ENCODE measurements around the gene MCF2L2.

DNA sequence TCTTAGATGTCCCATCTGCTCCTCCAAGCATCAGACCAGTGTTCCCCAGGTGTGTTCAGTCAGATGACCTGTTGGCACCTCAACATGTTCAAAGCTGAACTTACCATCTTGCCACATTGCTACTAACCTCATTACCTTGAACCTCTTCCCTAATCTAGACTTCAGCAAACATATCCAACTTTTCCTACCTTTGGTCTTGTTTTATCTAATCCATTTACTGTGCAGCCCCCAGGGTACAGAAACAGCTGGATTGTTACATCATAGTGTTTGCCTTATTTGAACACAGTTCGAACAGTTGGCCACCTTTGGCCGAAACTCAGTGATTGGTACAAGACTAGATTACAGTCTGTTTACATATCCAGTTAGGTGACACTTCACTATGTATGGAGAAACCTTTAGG is 36.1 kb upstream of the MCF2L2 start:
- TF ChIP-seq ARNTL (CRISPR knock-in tag; IDR thresholded peaks at IDR 0.05; ENCODE audit: borderline replicate concordance, low read depth) = no peak
- TF ChIP-seq ESRRG (CRISPR knock-in tag; IDR thresholded peaks at IDR 0.05) = no peak
- TF ChIP-seq, protein P1, sequence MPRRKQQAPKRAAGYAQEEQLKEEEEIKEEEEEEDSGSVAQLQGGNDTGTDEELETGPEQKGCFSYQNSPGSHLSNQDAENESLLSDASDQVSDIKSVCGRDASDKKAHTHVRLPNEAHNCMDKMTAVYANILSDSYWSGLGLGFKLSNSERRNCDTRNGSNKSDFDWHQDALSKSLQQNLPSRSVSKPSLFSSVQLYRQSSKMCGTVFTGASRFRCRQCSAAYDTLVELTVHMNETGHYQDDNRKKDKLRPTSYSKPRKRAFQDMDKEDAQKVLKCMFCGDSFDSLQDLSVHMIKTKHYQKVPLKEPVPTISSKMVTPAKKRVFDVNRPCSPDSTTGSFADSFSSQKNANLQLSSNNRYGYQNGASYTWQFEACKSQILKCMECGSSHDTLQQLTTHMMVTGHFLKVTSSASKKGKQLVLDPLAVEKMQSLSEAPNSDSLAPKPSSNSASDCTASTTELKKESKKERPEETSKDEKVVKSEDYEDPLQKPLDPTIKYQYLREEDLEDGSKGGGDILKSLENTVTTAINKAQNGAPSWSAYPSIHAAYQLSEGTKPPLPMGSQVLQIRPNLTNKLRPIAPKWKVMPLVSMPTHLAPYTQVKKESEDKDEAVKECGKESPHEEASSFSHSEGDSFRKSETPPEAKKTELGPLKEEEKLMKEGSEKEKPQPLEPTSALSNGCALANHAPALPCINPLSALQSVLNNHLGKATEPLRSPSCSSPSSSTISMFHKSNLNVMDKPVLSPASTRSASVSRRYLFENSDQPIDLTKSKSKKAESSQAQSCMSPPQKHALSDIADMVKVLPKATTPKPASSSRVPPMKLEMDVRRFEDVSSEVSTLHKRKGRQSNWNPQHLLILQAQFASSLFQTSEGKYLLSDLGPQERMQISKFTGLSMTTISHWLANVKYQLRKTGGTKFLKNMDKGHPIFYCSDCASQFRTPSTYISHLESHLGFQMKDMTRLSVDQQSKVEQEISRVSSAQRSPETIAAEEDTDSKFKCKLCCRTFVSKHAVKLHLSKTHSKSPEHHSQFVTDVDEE (CRISPR knock-in tag; IDR thresholded peaks at IDR 0.05) = no peak
- TF ChIP-seq ZFP3 (CRISPR knock-in tag; IDR thresholded peaks at IDR 0.05) = no peak
- TF ChIP-seq, protein P2, sequence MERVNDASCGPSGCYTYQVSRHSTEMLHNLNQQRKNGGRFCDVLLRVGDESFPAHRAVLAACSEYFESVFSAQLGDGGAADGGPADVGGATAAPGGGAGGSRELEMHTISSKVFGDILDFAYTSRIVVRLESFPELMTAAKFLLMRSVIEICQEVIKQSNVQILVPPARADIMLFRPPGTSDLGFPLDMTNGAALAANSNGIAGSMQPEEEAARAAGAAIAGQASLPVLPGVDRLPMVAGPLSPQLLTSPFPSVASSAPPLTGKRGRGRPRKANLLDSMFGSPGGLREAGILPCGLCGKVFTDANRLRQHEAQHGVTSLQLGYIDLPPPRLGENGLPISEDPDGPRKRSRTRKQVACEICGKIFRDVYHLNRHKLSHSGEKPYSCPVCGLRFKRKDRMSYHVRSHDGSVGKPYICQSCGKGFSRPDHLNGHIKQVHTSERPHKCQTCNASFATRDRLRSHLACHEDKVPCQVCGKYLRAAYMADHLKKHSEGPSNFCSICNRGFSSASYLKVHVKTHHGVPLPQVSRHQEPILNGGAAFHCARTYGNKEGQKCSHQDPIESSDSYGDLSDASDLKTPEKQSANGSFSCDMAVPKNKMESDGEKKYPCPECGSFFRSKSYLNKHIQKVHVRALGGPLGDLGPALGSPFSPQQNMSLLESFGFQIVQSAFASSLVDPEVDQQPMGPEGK (CRISPR knock-in tag; IDR thresholded peaks at IDR 0.05; ENCODE audit: borderline replicate concordance) = no peak
- TF ChIP-seq SNAI2 (CRISPR knock-in tag; IDR thresholded peaks at IDR 0.05) = no peak
- no peak for TF ChIP-seq PPARA (CRISPR knock-in tag; IDR thresholded peaks at IDR 0.05; ENCODE audit: borderline replicate concordance)
- TF ChIP-seq RARB (CRISPR knock-in tag; IDR thresholded peaks at IDR 0.05) = no peak

All from SK-N-SH treated with all-trans-retinoic acid at 6 μM for 48 hours (cell line).